SK-N-SH (cell line): Measurements from ENCODE around the gene ALDH16A1. TPM values are rescaled to one million over a fixed set of nuclear protein-coding genes. Genes with fewer than 3 reads are reported as not detected.
A peak's percentile ranks its signal among the peaks of the same experiment; 100 is the strongest.

Experiments used
- CTCF ChIA-PET: fragments of 300-600, 350-600 bp; formaldehyde crosslinking; extraction: SDS; loops from one replicate; lab custom pipeline; 2021; lab: Yijun Ruan, JAX
- POLR2A ChIA-PET: fragments of 350-600 bp; sonication (Branson Sonifier 250); formaldehyde crosslinking; extraction: SDS; loops from one replicate; lab custom pipeline; 2020; ENCODE audit warnings: antibody characterized with exemption, inconsistent platforms; lab: Yijun Ruan, JAX
- DNase-seq: peaks from one replicate; pipeline ENCODE4 v3.0.0; 2012
- H2AFZ ChIP-seq: fragments of 200-600 bp; sonication (generic); 2 replicates; pipeline ENCODE4 v1.8.1; 2016; ENCODE audit warnings: antibody characterized with exemption, mild to moderate bottlenecking, low read depth
- H3F3A ChIP-seq: fragments of 200-600 bp; sonication (generic); replicated peaks from 2 replicates; pipeline ENCODE3; 2016; ENCODE audit warnings: antibody characterized with exemption, mild to moderate bottlenecking; ENCODE audit not compliant: insufficient read depth
- H3K27ac ChIP-seq, 2 experiments: fragments of 200-500 bp in 1 of 2; fragments of 200-600 bp in 1 of 2; sonication (Bioruptor generic) in 1 of 2; sonication (generic), shearing (Covaris generic) in 1 of 2; 2 replicates each; pipeline versions ENCODE4 v1.5.1 to v1.6.1; 2014 to 2016; ENCODE audit warnings: low read depth in 2 of 2, inconsistent platforms in 1 of 2, low read length in 1 of 2, mild to moderate bottlenecking in 1 of 2, mixed read lengths in 1 of 2
- H3K27me3 ChIP-seq: fragments of 200-600 bp; sonication (generic), shearing (Covaris generic); 2 replicates; pipeline ENCODE4 v1.6.1; 2016; ENCODE audit warnings: mixed run types; ENCODE audit not compliant: insufficient read depth
- H3K36me3 ChIP-seq, 2 experiments: fragments of 200-500 bp in 1 of 2; fragments of 200-600 bp in 1 of 2; sonication (Bioruptor generic) in 1 of 2; sonication (generic) in 1 of 2; replicated peaks in 1 of 2; 2 replicates each; pipeline versions ENCODE3 to v1.5.1; 2014 to 2016; ENCODE audit warnings: low read length in 1 of 2, mild to moderate bottlenecking in 1 of 2; ENCODE audit not compliant: insufficient read depth in 2 of 2, control insufficient read depth in 1 of 2
- H3K4me1 ChIP-seq, 2 experiments: fragments of 200-500 bp in 1 of 2; fragments of 200-600 bp in 1 of 2; sonication (Bioruptor generic) in 1 of 2; sonication (generic), shearing (Covaris generic) in 1 of 2; 2 replicates each; pipeline versions ENCODE4 v1.5.1 to v1.6.1; 2014 to 2016; ENCODE audit warnings: low read depth in 1 of 2, low read length in 1 of 2, mixed run types in 1 of 2; ENCODE audit not compliant: insufficient read depth in 2 of 2, control insufficient read depth in 1 of 2
- H3K4me2 ChIP-seq: fragments of 200-600 bp; sonication (generic), shearing (Covaris generic); 2 replicates; pipeline ENCODE4 v1.6.1; 2017; ENCODE audit warnings: mixed run types
- H3K4me3 ChIP-seq, 2 experiments: fragments of 200-500 bp in 1 of 2; fragments of 200-600 bp in 1 of 2; sonication (Bioruptor generic) in 1 of 2; sonication (generic), shearing (Covaris generic) in 1 of 2; 2 replicates each; pipeline versions ENCODE4 v1.5.1 to v1.8.1; 2014 to 2016; ENCODE audit warnings: low read depth in 2 of 2, inconsistent platforms in 1 of 2, low read length in 1 of 2, mild to moderate bottlenecking in 1 of 2, mixed read lengths in 1 of 2, moderate library complexity in 1 of 2
- H3K79me2 ChIP-seq: fragments of 200-600 bp; sonication (generic); 2 replicates; pipeline ENCODE4 v1.8.1; 2017; ENCODE audit warnings: mild to moderate bottlenecking; ENCODE audit not compliant: insufficient read depth
- H3K9ac ChIP-seq: fragments of 200-600 bp; sonication (generic); 2 replicates; pipeline ENCODE4 v1.6.1; 2017; ENCODE audit warnings: mixed run types
- H3K9me2 ChIP-seq: fragments of 200-600 bp; sonication (generic); 2 replicates; pipeline ENCODE4 v1.6.1; 2017; ENCODE audit warnings: mixed run types
- H3K9me3 ChIP-seq: fragments of 200-600 bp; sonication (generic); 2 replicates; pipeline ENCODE4 v1.6.1; 2017; ENCODE audit warnings: mixed run types, mild to moderate bottlenecking, moderate library complexity
- H4K20me1 ChIP-seq: fragments of 200-600 bp; sonication (generic); 2 replicates; pipeline ENCODE4 v1.6.1; 2017; ENCODE audit warnings: mild to moderate bottlenecking, mixed run types; ENCODE audit not compliant: insufficient read depth
- CHD2 ChIP-seq: fragments of 150-350 bp; IDR thresholded peaks from 2 replicates; pipeline ENCODE4 v1.6.1; 2018; ENCODE audit warnings: low read length; ENCODE audit not compliant: partially characterized antibody
- ELF1 ChIP-seq: IDR thresholded peaks from 2 replicates; pipeline ENCODE4 v1.4.0; 2012
- FOSL2 ChIP-seq: IDR thresholded peaks from 2 replicates; pipeline ENCODE4 v1.4.0; 2012; ENCODE audit warnings: low read depth, mild to moderate bottlenecking, moderate library complexity, borderline replicate concordance
- GABPA ChIP-seq: IDR thresholded peaks from 2 replicates; pipeline ENCODE4 v1.4.0; 2012; ENCODE audit warnings: low read depth, mild to moderate bottlenecking
- NFIC ChIP-seq: IDR thresholded peaks from 2 replicates; pipeline ENCODE4 v1.4.0; 2012; ENCODE audit warnings: borderline replicate concordance
- SIN3A ChIP-seq: IDR thresholded peaks from 2 replicates; pipeline ENCODE4 v1.6.1; 2012; ENCODE audit warnings: low read depth, mild to moderate bottlenecking, low read length, moderate library complexity, borderline replicate concordance
- TAF1 ChIP-seq: IDR thresholded peaks from 2 replicates; pipeline ENCODE4 v1.6.1; 2012; ENCODE audit warnings: low read depth, mild to moderate bottlenecking, low read length, moderate library complexity, borderline replicate concordance
- TEAD4 ChIP-seq: IDR thresholded peaks from 2 replicates; pipeline ENCODE4 v1.4.0; 2012; ENCODE audit warnings: mild to moderate bottlenecking, borderline replicate concordance; ENCODE audit not compliant: insufficient read depth
- YY1 ChIP-seq: IDR thresholded peaks from 2 replicates; pipeline ENCODE4 v1.4.0; 2012; ENCODE audit warnings: low read depth, mild to moderate bottlenecking
- ZBTB33 ChIP-seq: IDR thresholded peaks from 2 replicates; pipeline ENCODE4 v1.4.0; 2012; ENCODE audit warnings: low read depth, borderline replicate concordance
- WGBS: methylation state at CpG from one replicate; pipeline ENCODE4 v1.1.6; 2017; ENCODE audit warnings: low lambda C conversion rate; 5-methylcytosine and 5-hydroxymethylcytosine counted together
- polyA plus RNA-seq, 3 experiments: library from polyadenylated mRNA; depleted of rRNA; stranded (reverse); fragments of >200 nt; gene quantifications; 2 replicates each; pipeline ENCODE4 v1.2.3, GENCODE V29; 2012
- TF ChIP-seq, protein P1 (sequence below): IDR thresholded peaks from 2 replicates; pipeline ENCODE4 v1.4.0; 2012; ENCODE audit warnings: low read depth, borderline replicate concordance

The ALDH16A1 gene
- polyA plus RNA-seq, 1 of the 3 experiments (the other 2 are of a cell fraction): 15.7 TPM

DNA sequence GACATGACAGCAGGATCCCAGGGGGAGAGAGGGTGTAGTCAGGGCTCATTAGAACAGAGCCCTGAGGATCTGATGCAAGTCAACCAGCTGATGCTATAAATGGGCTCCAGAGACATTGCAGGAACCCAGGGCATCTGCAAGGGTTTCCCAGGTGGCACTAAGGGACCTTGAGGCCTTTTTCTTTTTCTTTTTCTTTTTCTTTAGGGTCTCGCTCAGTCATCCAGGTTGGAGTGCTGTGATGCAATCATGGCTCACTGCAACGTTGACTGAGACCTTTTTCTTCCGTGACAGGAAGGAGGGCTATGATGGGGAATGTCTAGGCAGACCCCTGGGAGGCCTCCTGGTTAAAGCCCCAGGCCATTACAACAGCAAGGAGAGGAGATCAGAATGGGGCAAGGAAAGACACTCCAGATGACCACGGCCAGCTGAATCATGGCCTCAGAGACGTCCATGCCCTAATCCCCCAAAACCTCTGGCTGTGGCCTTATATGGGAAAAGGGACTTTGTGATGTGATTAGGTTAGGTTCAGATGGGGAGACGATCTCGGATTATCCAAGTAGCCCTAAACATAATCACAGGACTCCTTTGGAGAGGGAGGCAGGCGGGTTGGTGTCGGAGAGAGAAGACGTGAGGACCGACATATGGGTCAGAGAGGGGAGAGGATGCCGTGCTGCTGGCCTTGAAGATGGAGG is 54.9 kb downstream of the ALDH16A1 start (continued):
- TF ChIP-seq ZBTB33 (no peak), YY1 (no peak), FOSL2 (no peak)

GRCh38 chr19:49512970-49513745 is 60.1 kb downstream of the ALDH16A1 start:
- Histone ChIP-seq H3K27ac (peak overlapping the region in 1 of 2 experiments; percentile 71; a peak in 1 of 4 replicates), H4K20me1 (no peaks in the 10 kb centered on the region), H3K9me3 (no peaks in the 10 kb centered on the region), H2AFZ (peak overlapping the region; percentile 93), H3K9ac (peak overlapping the region; percentile 78), H3K4me2 (peak overlapping the region; percentile 99), H3F3A (no peaks in the 10 kb centered on the region), H3K9me2 (no peaks in the 10 kb centered on the region), H3K36me3 (no peaks in the 10 kb centered on the region), H3K27me3 (no peaks in the 10 kb centered on the region), H3K79me2 (no peaks in the 10 kb centered on the region), H3K4me1 (peaks cover 0 to 9% of the 10 kb centered on the region in 2 experiments; a peak in 1 of 4 replicates), H3K4me3 (peak overlapping the region; percentile 60 to 78)
- TF ChIP-seq YY1: no peak
- no peak for TF ChIP-seq NFIC
- peak; percentile 32; the same call in 1 of the 2 replicates for TF ChIP-seq GABPA
- TF ChIP-seq CHD2: no peak
- no peak for TF ChIP-seq TEAD4
- no peak for TF ChIP-seq SIN3A
- TF ChIP-seq, protein P1, sequence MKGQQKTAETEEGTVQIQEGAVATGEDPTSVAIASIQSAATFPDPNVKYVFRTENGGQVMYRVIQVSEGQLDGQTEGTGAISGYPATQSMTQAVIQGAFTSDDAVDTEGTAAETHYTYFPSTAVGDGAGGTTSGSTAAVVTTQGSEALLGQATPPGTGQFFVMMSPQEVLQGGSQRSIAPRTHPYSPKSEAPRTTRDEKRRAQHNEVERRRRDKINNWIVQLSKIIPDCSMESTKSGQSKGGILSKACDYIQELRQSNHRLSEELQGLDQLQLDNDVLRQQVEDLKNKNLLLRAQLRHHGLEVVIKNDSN: peak; percentile 85
- no peak for TF ChIP-seq ELF1
- TF ChIP-seq TAF1: no peak
- ChIA-PET CTCF (interaction anchor here (0.9 to 2.2 kb wide), 6 partner anchors 10 to 57 kb away, joined by 3 to 11 read pairs (median 6); partner anchors contain the start of gene RCN3), POLR2A (interaction anchor here (1.5 kb wide), 1 partner anchor 17 kb away, joined by 6 read pairs; the partner anchor contains the start of gene RPS11)
- DNase-seq: peak; percentile 88
- 1% methylated on average over 13 of the region's 50 CpGs for WGBS
